GM23248 (cell line): ENCODE measurements around the gene LGALS8. TPM values are rescaled to one million over a fixed set of nuclear protein-coding genes. Genes with fewer than 3 reads are reported as not detected.

Experiments used
- DNase-seq: peaks from one replicate; pipeline ENCODE4 v3.0.0-alpha.2; 2015
- H2AFZ ChIP-seq: fragments of 200-600 bp; sonication (generic); 2 replicates; pipeline ENCODE4 v1.6.1; 2016; ENCODE audit warnings: antibody characterized with exemption
- H3F3A ChIP-seq: fragments of 200-600 bp; sonication (generic); 2 replicates; pipeline ENCODE4 v1.6.1; 2016; ENCODE audit warnings: mild to moderate bottlenecking, antibody characterized with exemption, mixed run types; ENCODE audit not compliant: insufficient read depth
- H3K27ac ChIP-seq: fragments of 200-600 bp; sonication (generic); 2 replicates; pipeline ENCODE4 v1.5.1; 2016; ENCODE audit warnings: mild to moderate bottlenecking
- H3K27me3 ChIP-seq: fragments of 200-600 bp; sonication (generic); replicated peaks from 2 replicates; pipeline ENCODE4 v1.6.1; 2016; ENCODE audit warnings: mild to moderate bottlenecking; ENCODE audit not compliant: insufficient read depth
- H3K36me3 ChIP-seq: fragments of 200-600 bp; sonication (generic); 2 replicates; pipeline ENCODE4 v1.6.1; 2016; ENCODE audit warnings: low read depth, mild to moderate bottlenecking
- H3K4me1 ChIP-seq: fragments of 200-600 bp; sonication (generic); 2 replicates; pipeline ENCODE4 v1.6.1; 2016; ENCODE audit warnings: mild to moderate bottlenecking; ENCODE audit not compliant: insufficient read depth
- H3K4me2 ChIP-seq: fragments of 200-600 bp; sonication (generic); one replicate; pipeline ENCODE4 v1.6.1; 2016; ENCODE audit warnings: mild to moderate bottlenecking; ENCODE audit not compliant: unreplicated experiment
- H3K4me3 ChIP-seq: fragments of 200-600 bp; sonication (generic); 2 replicates; pipeline ENCODE4 v1.5.1; 2016; ENCODE audit warnings: mild to moderate bottlenecking
- H3K79me2 ChIP-seq: fragments of 200-600 bp; sonication (generic); 2 replicates; pipeline ENCODE4 v1.6.1; 2016; ENCODE audit warnings: mild to moderate bottlenecking; ENCODE audit not compliant: insufficient read depth
- H3K9ac ChIP-seq: fragments of 200-600 bp; sonication (generic); 2 replicates; pipeline ENCODE4 v1.6.1; 2016; ENCODE audit warnings: mild to moderate bottlenecking
- H3K9me2 ChIP-seq: fragments of 200-600 bp; sonication (generic); 2 replicates; pipeline ENCODE4 v1.6.1; 2016; ENCODE audit warnings: mixed run types, mild to moderate bottlenecking, moderate library complexity; ENCODE audit not compliant: insufficient read depth
- H3K9me3 ChIP-seq: fragments of 200-600 bp; sonication (generic); one replicate; pipeline ENCODE4 v1.6.1; 2017; ENCODE audit warnings: low read depth
- H4K20me1 ChIP-seq: fragments of 200-600 bp; sonication (generic); 2 replicates; pipeline ENCODE4 v1.6.0; 2016; ENCODE audit not compliant: insufficient read depth
- EZH2 ChIP-seq: fragments of 200-600 bp; sonication (generic); IDR thresholded peaks from 2 replicates; pipeline ENCODE4 v1.6.1; 2018; ENCODE audit warnings: antibody characterized with exemption, mild to moderate bottlenecking; ENCODE audit not compliant: insufficient read depth, poor library complexity, severe bottlenecking
- EZH2phosphoT487 ChIP-seq: fragments of 200-600 bp; sonication (generic); IDR thresholded peaks from 2 replicates; pipeline ENCODE4 v1.6.1; 2018; ENCODE audit warnings: antibody characterized with exemption, moderate library complexity, mild to moderate bottlenecking, low read depth; ENCODE audit not compliant: insufficient read depth
- WGBS, 2 experiments: methylation state at CpG; one replicate each; pipeline ENCODE4 v1.1.6; 2015 to 2017; ENCODE audit warnings: low lambda C conversion rate in 2 of 2, low coverage in 1 of 2; ENCODE audit errors: missing lambda C conversion rate in 2 of 2; 5-methylcytosine and 5-hydroxymethylcytosine counted together
- in situ Hi-C: fragments of 300-500 bp; cut with MboI; formaldehyde crosslinking; loops from 2 replicates; pipeline ENCODE4 v1.15.0; 2020
- polyA plus RNA-seq: library from polyadenylated mRNA; unstranded; fragments of >200 nt; fragmentation: Nextera tagmentation; extraction: Ambion mirVana; gene quantifications from 2 replicates; pipeline ENCODE4 v1.2.1, GENCODE V29; 2016
- total RNA-seq: library from RNA; depleted of rRNA; stranded (reverse); fragments of >200 nt; shearing (Covaris generic); gene quantifications from 2 replicates; pipeline ENCODE4 v1.2.3, GENCODE V29; 2014; rRNA removed

The LGALS8 gene
- total and polyA plus RNA-seq, 2 experiments from 2014 or later, result 43.3 to 68.6 TPM

DNA sequence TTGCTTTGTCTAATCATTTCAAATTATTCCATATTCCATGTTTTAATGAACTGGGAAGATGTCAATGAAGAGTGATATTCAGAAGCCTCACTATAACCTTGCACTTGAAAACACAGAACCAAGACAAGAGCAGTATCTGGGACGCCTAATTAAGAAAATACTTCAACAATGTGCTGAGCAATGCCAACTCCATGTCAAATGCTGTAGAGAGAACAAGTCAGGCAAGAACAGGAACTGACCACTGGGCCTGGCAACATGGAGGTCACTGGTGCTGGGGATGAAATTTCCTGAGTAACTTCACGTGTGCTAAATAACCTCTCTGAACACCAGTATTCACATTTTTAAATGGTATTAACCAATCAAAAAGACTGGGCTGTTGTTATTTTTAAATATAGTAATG lies 57.7 kb downstream of the LGALS8 start:
- no peak for TF ChIP-seq EZH2
- TF ChIP-seq EZH2phosphoT487, result no peak
- H4K20me1 ChIP-seq, result no peaks in the 10 kb centered on the region
- H3K27me3 ChIP-seq, result no peaks in the 10 kb centered on the region
- no peak overlapping the region for H3K4me3 ChIP-seq
- H3K9me3 ChIP-seq, result no peaks in the 10 kb centered on the region
- no peak overlapping the region for H3K9ac ChIP-seq
- DNase-seq, result no peak
- peaks cover 82% of the 10 kb centered on the region for H3K36me3 ChIP-seq
- H2AFZ ChIP-seq, result no peak overlapping the region
- in situ Hi-C loops, result no loop called here
- WGBS, 2 experiments, result 100% methylated on average over 2 of the region's 2 CpGs
- H3F3A ChIP-seq, result peaks cover 24% of the 10 kb centered on the region
- H3K4me1 ChIP-seq, result peaks cover 3% of the 10 kb centered on the region
- H3K9me2 ChIP-seq, result no peaks in the 10 kb centered on the region
- H3K27ac ChIP-seq, result no peak overlapping the region
- no peak overlapping the region for H3K4me2 ChIP-seq
- H3K79me2 ChIP-seq, result no peaks in the 10 kb centered on the region

- no peaks in the 10 kb centered on the region for H4K20me1 ChIP-seq
- no peak overlapping the region for H3K4me3 ChIP-seq
- H3K9me3 ChIP-seq, result no peaks in the 10 kb centered on the region
- H3K36me3 ChIP-seq, result peaks cover 92% of the 10 kb centered on the region
- no peak for TF ChIP-seq EZH2phosphoT487
- no peak for TF ChIP-seq EZH2
- in situ Hi-C loops, result no loop called here
- H3K27ac ChIP-seq, result no peak overlapping the region
- peaks cover 17% of the 10 kb centered on the region for H3K79me2 ChIP-seq
- H3K27me3 ChIP-seq, result no peaks in the 10 kb centered on the region
- no peak overlapping the region for H2AFZ ChIP-seq
- no peak overlapping the region for H3K4me2 ChIP-seq
- no peaks in the 10 kb centered on the region for H3K9me2 ChIP-seq
- WGBS, 2 experiments, result 75 to 78% methylated on average over 4 of the region's 4 CpGs
- H3K9ac ChIP-seq, result no peak overlapping the region
- H3F3A ChIP-seq, result no peaks in the 10 kb centered on the region
- no peaks in the 10 kb centered on the region for H3K4me1 ChIP-seq
- DNase-seq, result no peak
Observed at GRCh38 chr1:236589531-236589930, 65.7 kb downstream of the LGALS8 start.

- Histone ChIP-seq H3K4me2 (no peak overlapping the region), H3K79me2 (peaks cover 17% of the 10 kb centered on the region), H3K4me1 (no peaks in the 10 kb centered on the region), H3K27me3 (no peaks in the 10 kb centered on the region), H3F3A (no peaks in the 10 kb centered on the region), H3K36me3 (peaks cover 92% of the 10 kb centered on the region), H3K27ac (no peak overlapping the region), H3K9ac (no peak overlapping the region), H4K20me1 (no peaks in the 10 kb centered on the region), H3K4me3 (no peak overlapping the region), H3K9me3 (no peaks in the 10 kb centered on the region), H2AFZ (no peak overlapping the region), H3K9me2 (no peaks in the 10 kb centered on the region)
- in situ Hi-C loops, result no loop called here
- WGBS, 2 experiments, result 98 to 99% methylated on average over 2 of the region's 2 CpGs
- DNase-seq, result no peak
- TF ChIP-seq EZH2 (no peak), EZH2phosphoT487 (no peak)
Observed at GRCh38 chr1:236590553-236591150, 66.9 kb downstream of the LGALS8 start.

DNA sequence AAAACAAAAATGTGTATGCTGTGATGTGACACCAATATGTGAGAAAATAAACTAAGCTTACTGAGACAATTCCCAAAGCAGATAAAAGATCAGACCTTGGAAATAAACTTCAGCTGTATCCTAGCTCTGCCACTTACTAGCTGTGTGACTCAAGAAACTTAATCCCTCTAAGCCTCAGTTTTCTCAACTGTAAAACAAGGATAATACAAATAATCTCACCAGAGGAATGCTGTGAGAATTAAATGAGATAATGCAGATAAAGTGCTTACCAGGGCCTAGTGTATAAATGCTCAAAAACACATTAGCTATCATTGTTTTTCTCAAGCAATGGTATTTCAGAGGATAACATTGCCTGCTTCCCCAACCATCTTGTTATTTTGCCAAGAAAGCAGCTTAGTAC lies 78.4 kb downstream of the LGALS8 start:
- Histone ChIP-seq H3K9me3 (no peaks in the 10 kb centered on the region), H3K79me2 (peaks cover 66% of the 10 kb centered on the region), H3K4me3 (no peak overlapping the region), H3F3A (peaks cover 5% of the 10 kb centered on the region; the same call in 1 of the 2 replicates), H4K20me1 (no peaks in the 10 kb centered on the region), H3K4me2 (no peak overlapping the region), H3K9ac (no peak overlapping the region), H3K9me2 (no peaks in the 10 kb centered on the region), H3K27ac (no peak overlapping the region), H2AFZ (no peak overlapping the region), H3K27me3 (no peaks in the 10 kb centered on the region), H3K36me3 (peaks cover 36% of the 10 kb centered on the region), H3K4me1 (peaks cover 8% of the 10 kb centered on the region)
- no peak for DNase-seq
- in situ Hi-C loops, result no loop called here
- TF ChIP-seq EZH2 (no peak), EZH2phosphoT487 (no peak)

Other genes with a start within 250 kb of the LGALS8 start
- 1.9 and 2.3 TPM in 2 replicates for gene ERO1B, start 242.0 kb upstream of the LGALS8 start, total RNA-seq
- 1.4 and 1.7 TPM in 2 replicates for gene ERO1B, start 242.0 kb upstream of the LGALS8 start, polyA plus RNA-seq
- 0.86 and 2.3 TPM in 2 replicates for gene EDARADD, start 129.7 kb upstream of the LGALS8 start, total RNA-seq
- gene EDARADD, start 129.7 kb upstream of the LGALS8 start, polyA plus RNA-seq, result 1.3 and 1.7 TPM in 2 replicates
- 24.0 and 29.2 TPM in 2 replicates for gene HEATR1, start 80.5 kb downstream of the LGALS8 start, total RNA-seq
- gene HEATR1, start 80.5 kb downstream of the LGALS8 start, polyA plus RNA-seq, result 14.2 and 15.7 TPM in 2 replicates
- gene ACTN2, start 162.5 kb downstream of the LGALS8 start, total RNA-seq, result not detected in 2 replicates
- 0.22 TPM in 1 of 2 replicates, not detected in the other for gene ACTN2, start 162.5 kb downstream of the LGALS8 start, polyA plus RNA-seq